ENCODE results near the gene GXYLT2. TPM values are rescaled to one million over a fixed set of nuclear protein-coding genes. Genes with fewer than 3 reads are reported as not detected.

Gene GXYLT2
- total RNA-seq, 3 donors from 2014 or later: 5.6 to 15.4 (median 7.4) TPM

DNA sequence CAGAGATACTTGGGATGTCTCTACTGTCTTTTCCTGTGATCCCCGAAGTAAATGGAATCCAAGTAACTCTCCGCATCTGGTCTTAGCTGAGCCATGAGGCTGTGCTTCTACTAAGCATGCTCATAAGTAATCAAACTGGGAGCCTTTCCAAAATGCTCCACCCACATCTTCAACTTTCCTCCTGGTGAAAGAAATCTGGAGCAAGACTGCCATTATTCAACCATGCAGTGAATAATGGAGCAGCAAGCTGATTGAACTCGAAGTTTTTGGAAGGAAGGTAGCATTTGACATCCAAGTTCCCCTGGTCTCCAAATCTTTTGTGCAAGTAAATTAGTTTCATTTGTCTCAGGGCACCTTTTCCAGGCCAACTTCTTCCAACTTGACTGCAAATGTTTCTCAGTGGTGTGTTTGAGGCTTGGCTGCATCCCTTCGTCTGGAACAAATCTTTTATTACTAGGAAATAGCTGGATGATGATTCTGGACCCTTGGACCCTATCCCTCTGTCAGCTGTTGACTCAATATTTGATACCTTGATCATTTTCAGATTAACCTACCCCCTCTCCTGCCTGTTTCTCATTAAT is 19.4 kb downstream of the GXYLT2 start:
- DNase-seq (ENCODE audit: low spot score in 2 of 2): peak in 1 of 2 donors; percentile 36
- intact Hi-C loops (cut with DNase I; ENCODE audit: low total_unique reads): no loop called here
- TF ChIP-seq CTCF (IDR thresholded peaks at IDR 0.05): no peak
- no peak for TF ChIP-seq POLR2A (IDR thresholded peaks at IDR 0.05)
- peak; percentile 18 to 96 (median 21) for TF ChIP-seq POLR2AphosphoS5 (IDR thresholded peaks at IDR 0.05)
- H3K27ac ChIP-seq: peak overlapping the region; percentile 35 to 59
- H3K4me1 ChIP-seq: peaks cover 0 to 3% of the 10 kb centered on the region in 2 donors
- no peaks in the 10 kb centered on the region for H3K36me3 ChIP-seq
- no peak overlapping the region for H3K4me3 ChIP-seq
- H3K27me3 ChIP-seq: no peaks in the 10 kb centered on the region
- no peaks in the 10 kb centered on the region for H3K9me3 ChIP-seq

DNA sequence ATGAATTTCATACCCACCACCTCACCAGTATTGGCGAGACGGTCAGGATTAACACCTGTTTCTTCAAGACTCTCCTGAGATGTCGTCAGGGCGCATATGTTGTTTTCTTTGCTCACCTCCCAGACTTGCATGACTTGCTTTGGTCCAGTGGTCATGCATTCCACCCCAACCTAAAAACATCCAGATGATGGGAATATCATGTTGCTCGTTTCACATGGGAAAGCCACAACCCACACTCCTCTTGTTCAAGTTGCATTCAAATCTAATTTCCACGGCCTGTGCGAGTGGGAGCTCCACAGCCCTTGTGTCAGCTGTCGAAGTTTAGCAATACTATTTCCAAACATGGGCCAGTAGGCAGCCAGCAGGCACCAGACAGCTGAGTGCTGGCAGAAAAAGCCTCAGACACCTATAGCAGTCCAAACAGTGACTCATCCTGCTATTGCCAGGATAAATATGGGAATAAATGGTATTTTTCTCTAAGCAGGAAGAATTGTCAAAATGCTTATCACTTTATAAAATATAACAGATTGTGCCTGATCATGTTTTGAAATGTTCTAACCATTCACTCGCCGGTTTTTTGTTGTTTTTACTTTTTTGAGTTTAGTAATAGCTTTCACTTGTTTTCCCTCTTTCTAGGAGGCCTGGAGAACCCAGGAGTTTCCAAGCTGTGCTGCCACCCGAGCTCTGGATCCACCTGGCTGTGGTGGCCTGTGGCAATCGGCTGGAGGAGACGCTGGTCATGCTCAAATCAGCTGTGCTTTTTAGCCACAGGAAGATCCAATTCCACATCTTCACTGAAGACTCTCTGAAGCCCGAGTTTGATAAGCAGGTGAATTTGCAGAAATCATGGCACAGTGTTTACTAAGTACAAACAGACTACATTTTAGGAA is 20.1 kb downstream of the GXYLT2 start:
- Histone ChIP-seq H3K4me3 (no peak overlapping the region), H3K36me3 (no peaks in the 10 kb centered on the region), H3K9me3 (no peaks in the 10 kb centered on the region), H3K4me1 (peaks cover 0 to 3% of the 10 kb centered on the region in 2 donors), H3K27ac (peak overlapping the region; percentile 6 to 59), H3K27me3 (no peaks in the 10 kb centered on the region)
- intact Hi-C loops (cut with DNase I; ENCODE audit: low total_unique reads): no loop called here
- peak in 1 of 2 donors; percentile 39 for DNase-seq (ENCODE audit: low spot score in 2 of 2)
- TF ChIP-seq CTCF (IDR thresholded peaks at IDR 0.05) (no peak), POLR2AphosphoS5 (IDR thresholded peaks at IDR 0.05) (peak in 2 of 3 donors; percentile 14 to 53)

- no peaks in the 10 kb centered on the region for H3K9me3 ChIP-seq
- no peaks in the 10 kb centered on the region for H3K36me3 ChIP-seq
- no peak overlapping the region for H3K27ac ChIP-seq
- TF ChIP-seq POLR2A (IDR thresholded peaks at IDR 0.05) (no peak), CTCF (IDR thresholded peaks at IDR 0.05) (no peak), POLR2AphosphoS5 (IDR thresholded peaks at IDR 0.05) (no peak)
- peaks cover 0 to 3% of the 10 kb centered on the region in 2 donors for H3K4me1 ChIP-seq
- intact Hi-C loops (cut with DNase I; ENCODE audit: low total_unique reads): no loop called here
- no peak overlapping the region for H3K4me3 ChIP-seq
- no peaks in the 10 kb centered on the region for H3K27me3 ChIP-seq
- no peak for DNase-seq (ENCODE audit: low spot score in 2 of 2)
These were observed 21.7 kb downstream of the GXYLT2 start for GRCh38 chr3:72909591-72909990.

GRCh38 chr3:72912532-72912931 is 24.7 kb downstream of the GXYLT2 start:
- Histone ChIP-seq H3K27me3 (no peaks in the 10 kb centered on the region), H3K4me1 (no peaks in the 10 kb centered on the region), H3K4me3 (no peak overlapping the region), H3K36me3 (no peaks in the 10 kb centered on the region), H3K27ac (no peak overlapping the region), H3K9me3 (no peaks in the 10 kb centered on the region)
- TF ChIP-seq POLR2AphosphoS5 (IDR thresholded peaks at IDR 0.05): no peak
- no peak for TF ChIP-seq CTCF (IDR thresholded peaks at IDR 0.05)
- no peak for TF ChIP-seq POLR2A (IDR thresholded peaks at IDR 0.05)
- intact Hi-C loops (cut with DNase I; ENCODE audit: low total_unique reads): no loop called here
- DNase-seq (ENCODE audit: low spot score in 2 of 2): no peak

DNA sequence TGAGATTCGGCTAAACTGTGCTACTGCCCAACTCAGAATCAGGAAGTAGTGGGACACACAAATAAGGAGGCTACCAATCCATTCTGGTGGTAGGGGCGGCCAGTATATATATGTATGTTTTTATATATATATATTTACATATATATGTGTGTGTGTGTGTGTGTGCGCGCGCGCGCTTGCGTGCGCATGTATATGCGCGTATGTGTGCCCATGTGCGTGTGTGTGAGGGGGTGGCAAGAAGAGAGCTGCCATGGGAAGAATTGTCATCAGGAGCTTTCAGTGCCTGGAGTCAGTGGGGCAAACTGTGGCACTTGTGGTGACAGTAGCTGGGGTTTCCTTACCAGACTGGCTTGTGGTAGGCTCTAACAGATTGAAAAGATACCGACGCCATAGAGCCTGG is 26.5 kb downstream of the GXYLT2 start:
- Histone ChIP-seq H3K9me3 (no peaks in the 10 kb centered on the region), H3K4me3 (no peak overlapping the region), H3K4me1 (no peaks in the 10 kb centered on the region), H3K36me3 (no peaks in the 10 kb centered on the region), H3K27ac (no peak overlapping the region), H3K27me3 (no peaks in the 10 kb centered on the region)
- TF ChIP-seq POLR2A (IDR thresholded peaks at IDR 0.05) (no peak), POLR2AphosphoS5 (IDR thresholded peaks at IDR 0.05) (no peak), CTCF (IDR thresholded peaks at IDR 0.05) (no peak)
- DNase-seq (ENCODE audit: low spot score in 2 of 2): no peak
- intact Hi-C loops (cut with DNase I; ENCODE audit: low total_unique reads): no loop called here
